ENCODE data around the gene YIPF5. TPM values are rescaled to one million over a fixed set of nuclear protein-coding genes. Genes with fewer than 3 reads are reported as not detected.

YIPF5 gene
- total and polyA plus RNA-seq, 2 donors (not counting 3 experiments of a cell fraction or from before 2014, with no cell fraction given) = 73.7 to 78.7 TPM

DNA sequence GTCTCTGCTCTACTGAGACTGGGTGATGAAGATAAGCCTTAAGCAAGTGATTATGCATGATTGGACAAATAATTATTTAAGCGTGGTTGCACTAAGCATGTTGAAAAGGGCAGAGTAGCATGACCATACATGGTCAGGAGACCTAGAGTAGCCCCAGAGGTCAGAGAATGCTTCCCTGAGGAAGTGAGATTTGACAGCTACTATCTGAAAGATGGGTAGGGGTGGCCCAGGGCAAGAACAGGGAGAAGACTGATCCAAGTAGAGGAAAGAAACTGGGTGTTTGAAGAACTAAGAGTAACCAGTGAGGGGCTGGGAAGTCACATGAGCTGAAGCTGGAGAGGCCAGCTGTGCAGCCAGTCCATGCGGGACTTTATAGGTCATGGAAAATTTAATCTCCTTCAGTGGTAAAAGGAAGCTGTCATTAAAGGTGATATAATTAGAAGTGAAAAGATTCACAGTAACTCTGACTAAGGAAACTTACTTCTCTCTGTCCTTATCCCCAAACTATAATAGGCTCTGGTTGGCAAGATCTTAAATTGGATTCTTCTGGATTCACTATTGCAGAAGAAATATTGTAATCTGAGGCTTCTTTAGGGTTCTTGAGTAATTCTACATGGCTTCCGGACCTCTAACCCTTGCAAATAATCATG lies 35.2 kb downstream of the YIPF5 start:
- no peaks in the 10 kb centered on the region for H3K79me2 ChIP-seq (ENCODE audit: control insufficient read depth, insufficient read depth, low read length)
- H3K9ac ChIP-seq (replicated peaks; ENCODE audit: extremely low read depth, insufficient read depth, low read length) = no peak overlapping the region
- dilution Hi-C loops (cut with MboI; ENCODE audit: extremely low pct_ligation_motif_present, low sequenced_read_pairs) = no loop called here
- no peak overlapping the region for H3K4me2 ChIP-seq (ENCODE audit: insufficient read depth, low read length)
- H2AFZ ChIP-seq (ENCODE audit: low read depth, low read length) = no peak overlapping the region
- H3K9me3 ChIP-seq (replicated peaks; ENCODE audit: control insufficient read depth, insufficient read depth, low read length) = no peaks in the 10 kb centered on the region
- POLR2A ChIA-PET = no interaction called here
- no peaks in the 10 kb centered on the region for H3K36me3 ChIP-seq (ENCODE audit: control insufficient read depth in 2 of 2, extremely low read depth in 1 of 2, insufficient read depth in 2 of 2, low read length in 2 of 2)
- no peak overlapping the region for H3K27ac ChIP-seq (ENCODE audit: insufficient read depth, low read depth, low read length)
- TF ChIP-seq MYC (IDR thresholded peaks at IDR 0.05; ENCODE audit: low read depth, low read length) = no peak
- no peak for TF ChIP-seq JUN (IDR thresholded peaks at IDR 0.05; ENCODE audit: borderline replicate concordance, insufficient read depth, insufficient read length, low read depth)
- no peak for TF ChIP-seq POLR2AphosphoS5 (IDR thresholded peaks at IDR 0.05; ENCODE audit: insufficient read depth, low read depth, low read length)
- no peak for TF ChIP-seq EZH2 (IDR thresholded peaks at IDR 0.05; ENCODE audit: borderline replicate concordance, low read depth, low read length, severe bottlenecking)
- TF ChIP-seq, protein P1, sequence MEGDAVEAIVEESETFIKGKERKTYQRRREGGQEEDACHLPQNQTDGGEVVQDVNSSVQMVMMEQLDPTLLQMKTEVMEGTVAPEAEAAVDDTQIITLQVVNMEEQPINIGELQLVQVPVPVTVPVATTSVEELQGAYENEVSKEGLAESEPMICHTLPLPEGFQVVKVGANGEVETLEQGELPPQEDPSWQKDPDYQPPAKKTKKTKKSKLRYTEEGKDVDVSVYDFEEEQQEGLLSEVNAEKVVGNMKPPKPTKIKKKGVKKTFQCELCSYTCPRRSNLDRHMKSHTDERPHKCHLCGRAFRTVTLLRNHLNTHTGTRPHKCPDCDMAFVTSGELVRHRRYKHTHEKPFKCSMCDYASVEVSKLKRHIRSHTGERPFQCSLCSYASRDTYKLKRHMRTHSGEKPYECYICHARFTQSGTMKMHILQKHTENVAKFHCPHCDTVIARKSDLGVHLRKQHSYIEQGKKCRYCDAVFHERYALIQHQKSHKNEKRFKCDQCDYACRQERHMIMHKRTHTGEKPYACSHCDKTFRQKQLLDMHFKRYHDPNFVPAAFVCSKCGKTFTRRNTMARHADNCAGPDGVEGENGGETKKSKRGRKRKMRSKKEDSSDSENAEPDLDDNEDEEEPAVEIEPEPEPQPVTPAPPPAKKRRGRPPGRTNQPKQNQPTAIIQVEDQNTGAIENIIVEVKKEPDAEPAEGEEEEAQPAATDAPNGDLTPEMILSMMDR (IDR thresholded peaks at IDR 0.05; ENCODE audit: extremely low read depth in 1 of 2, insufficient read depth in 1 of 2, low read depth in 1 of 2, low read length in 2 of 2) = no peak
- TF ChIP-seq, protein P2, sequence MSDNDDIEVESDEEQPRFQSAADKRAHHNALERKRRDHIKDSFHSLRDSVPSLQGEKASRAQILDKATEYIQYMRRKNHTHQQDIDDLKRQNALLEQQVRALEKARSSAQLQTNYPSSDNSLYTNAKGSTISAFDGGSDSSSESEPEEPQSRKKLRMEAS (IDR thresholded peaks at IDR 0.05; ENCODE audit: insufficient read depth, insufficient read length) = no peak
- no peak for TF ChIP-seq POLR2A (IDR thresholded peaks at IDR 0.05; ENCODE audit: low read depth, low read length)
- FAIRE-seq (no peak), DNase-seq (ENCODE audit: low read depth, low spot score) (no peak)
- CTCF ChIA-PET = no interaction called here
- no peak overlapping the region for H3K4me3 ChIP-seq (replicated peaks in 1 of 3; ENCODE audit: insufficient read depth in 1 of 3, low read depth in 1 of 3, low read length in 3 of 3)
- no TSS peak for BruUV-seq (replicated peaks)
- H3K4me1 ChIP-seq (ENCODE audit: control insufficient read depth, extremely low read depth, insufficient read depth, low read length) = no peaks in the 10 kb centered on the region
- intact Hi-C loops (cut with micrococcal nuclease) = no loop called here
- no peaks in the 10 kb centered on the region for H4K20me1 ChIP-seq (replicated peaks; ENCODE audit: control insufficient read depth, extremely low read depth, insufficient read depth, low read length)
- H3K9me1 ChIP-seq (replicated peaks; ENCODE audit: control insufficient read depth, extremely low read depth, insufficient read depth, low read length) = no peaks in the 10 kb centered on the region
- H3K27me3 ChIP-seq (ENCODE audit: control insufficient read depth in 2 of 2, insufficient read depth in 2 of 2, low read length in 2 of 2) = no peaks in the 10 kb centered on the region
